ENCODE data around the gene ARHGEF7. TPM values are rescaled to one million over a fixed set of nuclear protein-coding genes. Genes with fewer than 3 reads are reported as not detected.

Gene ARHGEF7
- total RNA-seq, 4 donors from 2014 or later = 79.2 to 173 (median 114) TPM

- TF ChIP-seq CTCF (IDR thresholded peaks at IDR 0.05; ENCODE audit: low read depth) = no peak
Measured at GRCh38 chr13:111202156-111202621, 87.1 kb downstream of the ARHGEF7 start.

- no peak for TF ChIP-seq CTCF (IDR thresholded peaks at IDR 0.05; ENCODE audit: low read depth)
Measured at GRCh38 chr13:111202745-111203144, 87.6 kb downstream of the ARHGEF7 start.

- no peak for TF ChIP-seq CTCF (IDR thresholded peaks at IDR 0.05; ENCODE audit: low read depth)
Measured at GRCh38 chr13:111203736-111204389, 88.8 kb downstream of the ARHGEF7 start.

- no peak for TF ChIP-seq CTCF (IDR thresholded peaks at IDR 0.05; ENCODE audit: low read depth)
Measured at GRCh38 chr13:111204438-111205177, 89.5 kb downstream of the ARHGEF7 start.

- no peak for TF ChIP-seq CTCF (IDR thresholded peaks at IDR 0.05; ENCODE audit: low read depth)
Measured at GRCh38 chr13:111206148-111206547, 91.0 kb downstream of the ARHGEF7 start.

- no peak for TF ChIP-seq CTCF (IDR thresholded peaks at IDR 0.05; ENCODE audit: low read depth)
Measured at GRCh38 chr13:111209613-111210012, 94.5 kb downstream of the ARHGEF7 start.

- no peak for TF ChIP-seq CTCF (IDR thresholded peaks at IDR 0.05; ENCODE audit: low read depth)
Measured at GRCh38 chr13:111210091-111210490, 95.0 kb downstream of the ARHGEF7 start.

Data from subcutaneous adipose tissue (tissue), 4 donors.